ENCODE data around the gene STK10. TPM values are rescaled to one million over a fixed set of nuclear protein-coding genes. Genes with fewer than 3 reads are reported as not detected.
"Not testable (repeated sequence)": the region's sequence is repeated elsewhere in the genome, so short reads cannot be mapped to it uniquely, and the experiment has no call there.

STK10 gene
- total RNA-seq, 1 donor from 2014 or later = 72.5 TPM

DNA sequence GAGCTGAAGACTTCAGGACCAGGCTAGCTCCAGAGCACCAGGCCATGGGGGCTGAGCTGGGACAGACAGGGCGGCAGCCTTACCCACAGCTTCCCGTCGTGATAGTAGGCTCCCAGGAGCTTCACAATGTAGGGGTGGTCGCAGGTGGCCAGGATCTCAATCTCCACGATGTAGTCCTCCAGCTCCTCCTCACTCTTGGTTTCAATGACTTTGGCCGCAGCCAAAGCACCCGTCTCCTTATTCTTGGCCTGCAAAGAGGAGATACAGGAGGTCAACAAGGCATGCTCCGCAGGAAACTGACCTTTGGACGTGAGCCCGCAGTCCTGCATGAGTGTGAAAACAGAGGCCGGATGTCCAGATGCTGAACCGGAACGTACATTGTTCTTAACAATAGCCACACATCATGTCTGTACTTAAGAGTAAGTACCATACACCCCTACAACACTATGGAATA lies 31.5 kb downstream of the STK10 start:
- H3K36me3 ChIP-seq = peaks cover 27% of the 10 kb centered on the region
- DNase-seq = no peak
- H3K27ac ChIP-seq = no peak overlapping the region
- no peaks in the 10 kb centered on the region for H3K9me3 ChIP-seq
- H3K4me3 ChIP-seq = no peak overlapping the region
- peaks cover 27% of the 10 kb centered on the region for H3K4me1 ChIP-seq
- intact Hi-C loops (cut with DNase I) = no loop called here
- ATAC-seq = peak in 1 of 2 donors; percentile 13
- H3K27me3 ChIP-seq (ENCODE audit: low read depth) = no peaks in the 10 kb centered on the region
- TF ChIP-seq CTCF (IDR thresholded peaks at IDR 0.05) = no peak

GRCh38 chr5:172155101-172155500 lies 32.9 kb downstream of the STK10 start:
- DNase-seq; H3K9me3 ChIP-seq; intact Hi-C loops (cut with DNase I); H3K27ac ChIP-seq; ATAC-seq; H3K27me3 ChIP-seq (ENCODE audit: low read depth); H3K4me3 ChIP-seq: not testable (repeated sequence)
- Histone ChIP-seq H3K36me3 (peaks cover 27% of the 10 kb centered on the region), H3K4me1 (peaks cover 40% of the 10 kb centered on the region)

DNA sequence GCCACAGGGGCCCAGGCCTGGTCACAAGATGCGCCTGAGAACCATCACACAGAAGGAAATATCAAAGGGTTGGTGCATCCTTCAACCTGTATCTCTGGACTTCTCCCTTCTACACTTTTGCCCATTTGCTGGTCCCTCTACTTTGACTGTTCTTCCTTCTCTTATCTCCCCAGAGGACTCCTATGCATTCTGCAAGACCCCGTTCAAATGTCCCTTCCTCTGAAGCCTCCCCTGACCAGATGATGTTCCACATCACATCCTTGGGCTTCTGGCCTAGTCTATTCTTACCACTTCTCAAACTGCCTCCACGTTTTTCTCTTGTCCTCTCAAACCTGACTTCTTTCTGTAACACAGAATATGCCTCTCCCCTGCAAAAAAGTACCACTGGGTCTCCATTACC lies 34.3 kb downstream of the STK10 start:
- intact Hi-C loops (cut with DNase I) = no loop called here

GRCh38 chr5:172151661-172152210 lies 36.3 kb downstream of the STK10 start:
- ATAC-seq = no peak

More for the DNA sequence above, 34.3 kb downstream of the STK10 start:
- Histone ChIP-seq H3K4me3 (no peak overlapping the region), H3K36me3 (peaks cover 27% of the 10 kb centered on the region), H3K27me3 (ENCODE audit: low read depth) (no peaks in the 10 kb centered on the region), H3K9me3 (no peaks in the 10 kb centered on the region), H3K27ac (peak overlapping the region; percentile 18), H3K4me1 (peaks cover 43% of the 10 kb centered on the region)
- DNase-seq = no peak
- no peak for ATAC-seq
- TF ChIP-seq CTCF (IDR thresholded peaks at IDR 0.05) = no peak

DNA sequence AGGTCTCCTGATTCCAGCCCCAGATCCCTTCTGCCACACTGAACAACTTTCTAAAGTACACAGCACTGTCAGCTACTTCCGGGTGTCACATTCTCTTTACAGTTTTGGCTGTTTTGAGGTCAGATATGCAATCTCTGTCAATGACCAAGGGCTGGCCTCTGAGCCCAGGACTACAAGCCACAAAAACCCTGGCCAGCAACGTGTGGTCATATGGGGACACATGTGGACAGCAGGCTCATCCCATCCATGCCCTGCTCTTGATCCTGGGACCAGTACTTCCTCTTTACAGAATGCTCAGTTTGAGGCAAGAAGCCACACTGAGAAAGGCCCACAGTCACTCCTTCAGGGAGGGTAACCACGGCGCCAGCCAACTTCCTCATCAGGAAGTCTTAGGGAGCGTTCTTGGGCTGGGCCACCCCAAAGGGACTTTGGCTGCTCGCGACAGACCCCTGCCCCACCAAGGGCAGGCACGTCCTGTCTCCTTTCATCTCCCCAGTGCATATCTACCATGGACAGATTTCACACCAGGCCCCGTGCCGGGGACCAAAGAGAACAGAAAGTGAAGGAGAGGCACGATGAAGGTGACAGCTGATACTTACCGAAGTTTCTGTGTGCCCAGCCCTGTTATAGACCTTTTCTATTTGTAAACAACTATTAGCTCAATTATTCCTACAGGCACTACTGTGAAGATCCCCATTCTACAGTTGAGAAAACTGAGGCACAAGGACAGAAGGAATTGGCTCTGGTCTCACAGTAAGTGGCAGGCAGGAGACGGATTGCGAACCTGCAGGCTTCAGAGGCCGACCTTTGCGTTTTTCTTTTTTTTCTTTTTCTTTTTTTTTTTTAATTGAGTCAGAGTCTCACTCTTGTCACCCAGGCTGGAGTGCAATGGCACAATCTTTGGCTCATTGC lies 37.3 kb downstream of the STK10 start:
- ATAC-seq (peak; percentile 82 to 91), DNase-seq (peak; percentile 88)

More at GRCh38 chr5:172151661-172152210, 36.3 kb downstream of the STK10 start:
- H3K36me3 ChIP-seq = peaks cover 25% of the 10 kb centered on the region
- no peak for TF ChIP-seq CTCF (IDR thresholded peaks at IDR 0.05)
- H3K4me3 ChIP-seq = no peak overlapping the region
- DNase-seq = no peak
- H3K27me3 ChIP-seq (ENCODE audit: low read depth) = no peaks in the 10 kb centered on the region
- H3K9me3 ChIP-seq = no peaks in the 10 kb centered on the region
- intact Hi-C loops (cut with DNase I) = no loop called here
- H3K27ac ChIP-seq = no peak overlapping the region
- peaks cover 43% of the 10 kb centered on the region for H3K4me1 ChIP-seq

DNA sequence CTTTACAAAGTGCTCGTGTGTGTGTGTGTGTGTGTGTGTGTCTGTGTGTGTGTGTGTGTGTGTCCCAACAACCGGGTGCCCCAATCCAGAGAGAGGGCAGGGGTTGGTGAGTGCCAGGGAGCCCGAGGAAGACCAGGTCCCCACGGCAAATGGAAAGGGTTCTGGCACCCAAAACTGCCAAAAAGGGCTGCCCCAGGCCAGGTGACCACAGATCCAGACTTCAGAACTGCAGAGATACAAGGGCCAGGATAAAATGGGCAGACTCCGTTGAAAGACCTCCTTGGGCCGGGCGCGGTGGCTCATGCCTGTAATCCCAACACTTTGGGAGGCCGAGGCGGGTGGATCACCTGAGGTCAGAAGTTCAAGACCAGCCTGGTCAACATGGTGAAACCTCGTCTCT lies 38.5 kb downstream of the STK10 start:
- DNase-seq = not testable (repeated sequence)
- H3K4me1 ChIP-seq = peaks cover 38% of the 10 kb centered on the region

More for the DNA sequence above, 37.3 kb downstream of the STK10 start:
- Histone ChIP-seq H3K4me1 (peaks cover 37% of the 10 kb centered on the region), H3K36me3 (peaks cover 24% of the 10 kb centered on the region), H3K27me3 (ENCODE audit: low read depth) (no peaks in the 10 kb centered on the region), H3K4me3 (no peak overlapping the region), H3K27ac (peak overlapping the region; percentile 56), H3K9me3 (no peaks in the 10 kb centered on the region)
- intact Hi-C loops (cut with DNase I) = no loop called here
- no peak for TF ChIP-seq CTCF (IDR thresholded peaks at IDR 0.05)

More for the DNA sequence above, 38.5 kb downstream of the STK10 start:
- ATAC-seq; H3K9me3 ChIP-seq; H3K27ac ChIP-seq; intact Hi-C loops (cut with DNase I); H3K27me3 ChIP-seq (ENCODE audit: low read depth); H3K4me3 ChIP-seq: not testable (repeated sequence)
- peaks cover 16% of the 10 kb centered on the region for H3K36me3 ChIP-seq

Data from lower lobe of right lung (tissue), 2 donors.